GM18502 (cell line): ENCODE measurements around the gene STOX2.
"Not testable (repeated sequence)": the region's sequence is repeated elsewhere in the genome, so short reads cannot be mapped to it uniquely, and the experiment has no call there.

Source experiments
- ATAC-seq: cut with Tn5 transposase; IDR thresholded peaks from one replicate; pipeline ENCODE4 v1.9.1; 2021; ENCODE audit warnings: mild to moderate bottlenecking; ENCODE audit not compliant: unreplicated experiment, poor library complexity

STOX2 gene

GRCh38 chr4:183932576-183932975 is 27.5 kb downstream of the STOX2 start:
- no peak for ATAC-seq

GRCh38 chr4:183934761-183935160 is 29.7 kb downstream of the STOX2 start:
- ATAC-seq, result no peak

GRCh38 chr4:183935355-183936005 is 30.4 kb downstream of the STOX2 start:
- ATAC-seq, result no peak

GRCh38 chr4:183936047-183936446 is 30.9 kb downstream of the STOX2 start:
- ATAC-seq, result no peak

GRCh38 chr4:183936574-183937345 is 31.7 kb downstream of the STOX2 start:
- no peak for ATAC-seq

GRCh38 chr4:183940864-183941263 is 35.8 kb downstream of the STOX2 start:
- no peak for ATAC-seq

GRCh38 chr4:183941964-183942363 is 36.9 kb downstream of the STOX2 start:
- ATAC-seq, result no peak

- ATAC-seq, result no peak
Observed at GRCh38 chr4:183945741-183946140, 40.6 kb downstream of the STOX2 start.

GRCh38 chr4:183950536-183950935 is 45.4 kb downstream of the STOX2 start:
- no peak for ATAC-seq

GRCh38 chr4:183952652-183953051 is 47.5 kb downstream of the STOX2 start:
- ATAC-seq, result not testable (repeated sequence)

- no peak for ATAC-seq
Observed at GRCh38 chr4:183959319-183960045, 54.4 kb downstream of the STOX2 start.

- no peak for ATAC-seq
Observed at GRCh38 chr4:183960046-183960420, 54.9 kb downstream of the STOX2 start.

- ATAC-seq, result no peak
Observed at GRCh38 chr4:183960962-183961541, 55.9 kb downstream of the STOX2 start.

- ATAC-seq, result no peak
Observed at GRCh38 chr4:183961795-183962194, 56.7 kb downstream of the STOX2 start.

- no peak for ATAC-seq
Observed at GRCh38 chr4:183962419-183962818, 57.3 kb downstream of the STOX2 start.

- no peak for ATAC-seq
Observed at GRCh38 chr4:183966371-183966770, 61.3 kb downstream of the STOX2 start.

- ATAC-seq, result no peak
Observed at GRCh38 chr4:183967266-183967665, 62.2 kb downstream of the STOX2 start.

GRCh38 chr4:183968502-183968901 is 63.4 kb downstream of the STOX2 start:
- no peak for ATAC-seq

- no peak for ATAC-seq
Observed at GRCh38 chr4:183968931-183969330, 63.8 kb downstream of the STOX2 start.

GRCh38 chr4:183969596-183969995 is 64.5 kb downstream of the STOX2 start:
- ATAC-seq, result no peak

- no peak for ATAC-seq
Observed at GRCh38 chr4:183971929-183972490, 66.9 kb downstream of the STOX2 start.
